HepG2 (cell line): ENCODE results near the gene OS9. TPM values are rescaled to one million over a fixed set of nuclear protein-coding genes. Genes with fewer than 3 reads are reported as not detected.
A peak's percentile ranks its signal among the peaks of the same experiment; 100 is the strongest.

Experiments
- ARNT ChIP-seq: fragments of 450-650 bp; IDR thresholded peaks from 2 replicates; pipeline ENCODE4 v1.6.1; 2017
- ATRX ChIP-seq: sonication (generic); formaldehyde crosslinking; IDR thresholded peaks from 2 replicates; pipeline ENCODE4 v1.4.0; 2020; ENCODE audit warnings: missing genetic modification reagents, borderline replicate concordance
- GATAD2A ChIP-seq: IDR thresholded peaks from 2 replicates; pipeline ENCODE4 v1.6.1; 2016
- HNRNPLL ChIP-seq: fragments of 200-400 bp; formaldehyde crosslinking; IDR thresholded peaks from 2 replicates; pipeline ENCODE4 v1.6.1; 2017; ENCODE audit warnings: mild to moderate bottlenecking, low read depth, low read length; ENCODE audit not compliant: poor library complexity, severe bottlenecking
- ISL2 ChIP-seq: sonication (generic); formaldehyde crosslinking; IDR thresholded peaks from 2 replicates; pipeline ENCODE4 v1.5.0; 2020; ENCODE audit warnings: missing genetic modification reagents
- NFATC3 ChIP-seq: sonication (generic); formaldehyde crosslinking; IDR thresholded peaks from 2 replicates; pipeline ENCODE4 v1.5.1; 2020; ENCODE audit warnings: mild to moderate bottlenecking, missing genetic modification reagents
- NFE2L1 ChIP-seq: sonication (generic); formaldehyde crosslinking; IDR thresholded peaks from 2 replicates; pipeline ENCODE4 v1.4.0; 2020; ENCODE audit warnings: missing genetic modification reagents, mild to moderate bottlenecking, borderline replicate concordance
- PHB2 ChIP-seq: fragments of 450-650 bp; IDR thresholded peaks from 2 replicates; pipeline ENCODE4 v1.6.1; 2018; ENCODE audit not compliant: partially characterized antibody
- PHF21A ChIP-seq: sonication (generic); formaldehyde crosslinking; IDR thresholded peaks from 2 replicates; pipeline ENCODE4 v1.5.0; 2020; ENCODE audit warnings: mild to moderate bottlenecking, missing genetic modification reagents
- PRPF4 ChIP-seq: fragments of 200-400 bp; formaldehyde crosslinking; IDR thresholded peaks from 2 replicates; pipeline ENCODE4 v1.6.1; 2016; ENCODE audit warnings: low read length, low read depth; ENCODE audit not compliant: poor library complexity, severe bottlenecking
- SIN3B ChIP-seq: fragments of 150-350 bp; IDR thresholded peaks from 2 replicates; pipeline ENCODE4 v1.6.1; 2014; ENCODE audit warnings: low read length
- TRIM24 ChIP-seq: sonication (generic); formaldehyde crosslinking; IDR thresholded peaks from 2 replicates; pipeline ENCODE4 v1.8.0; 2022; ENCODE audit warnings: mild to moderate bottlenecking, missing genetic modification reagents
- ZMYM3 ChIP-seq: sonication (generic); formaldehyde crosslinking; IDR thresholded peaks from 2 replicates; pipeline ENCODE4 v1.5.1; 2020; ENCODE audit warnings: mild to moderate bottlenecking, missing genetic modification reagents
- ZNF143 ChIP-seq: sonication (generic); formaldehyde crosslinking; IDR thresholded peaks from 2 replicates; pipeline ENCODE4 v1.4.0; 2020; ENCODE audit warnings: missing genetic modification reagents
- ZNF24 ChIP-seq: fragments of 450-650 bp; IDR thresholded peaks from 2 replicates; pipeline ENCODE4 v1.6.1; 2017; ENCODE audit warnings: antibody characterized with exemption, mild to moderate bottlenecking
- ZNF253 ChIP-seq: sonication (generic); formaldehyde crosslinking; IDR thresholded peaks from 2 replicates; pipeline ENCODE4 v1.8.0; 2022; ENCODE audit warnings: mild to moderate bottlenecking, missing genetic modification reagents, borderline replicate concordance
- polyA plus RNA-seq, 8 experiments: library from polyadenylated mRNA; depleted of rRNA in 3 of 8; stranded (reverse) in 7 of 8; unstranded in 1 of 8; fragments of >200 nt; fragmentation: Illumina TruSeq in 4 of 8; extraction: Trizol in 4 of 8; gene quantifications; 2 replicates each; pipeline versions ENCODE4 v1.2.1 to v1.2.3, GENCODE V29; 2011 to 2016; ENCODE audit warnings: low read depth in 4 of 8, missing spikeins in 1 of 8, mixed read lengths in 1 of 8; ENCODE audit not compliant: insufficient read depth in 1 of 8
- total RNA-seq, 5 experiments: library from RNA; depleted of rRNA; stranded (reverse); fragments of >200 nt; fragmentation: Illumina TruSeq; extraction: Trizol; gene quantifications; 2 replicates each; pipeline ENCODE4 v1.2.3, GENCODE V29; 2016; ENCODE audit warnings: low read depth in 1 of 5
- TF ChIP-seq, protein P1 (sequence below): sonication (generic); formaldehyde crosslinking; conservative IDR thresholded peaks from 2 replicates; pipeline ENCODE4 v1.8.0; 2022; ENCODE audit warnings: low read depth, missing genetic modification reagents
- TF ChIP-seq, protein P2 (sequence below): sonication (generic); formaldehyde crosslinking; IDR thresholded peaks from 2 replicates; pipeline ENCODE4 v1.9.0; 2021; ENCODE audit warnings: missing genetic modification reagents, mild to moderate bottlenecking, borderline replicate concordance
- TF ChIP-seq, protein P3 (sequence below): IDR thresholded peaks from 2 replicates; pipeline ENCODE4 v1.6.1; 2016; ENCODE audit warnings: low read depth
- TF ChIP-seq, protein P4 (sequence below): IDR thresholded peaks from 2 replicates; pipeline ENCODE4 v1.6.1; 2012; ENCODE audit warnings: low read depth, low read length, improper control_type of control experiment
- TF ChIP-seq, protein P5 (sequence below): sonication (generic); formaldehyde crosslinking; conservative IDR thresholded peaks from 2 replicates; pipeline ENCODE4 v1.8.0; 2022; ENCODE audit warnings: missing genetic modification reagents

OS9 gene
- total and polyA plus RNA-seq, 2 of the 13 experiments (the other 11 are each of a cell fraction or from before 2014, with no cell fraction given): 156 to 206 TPM

DNA sequence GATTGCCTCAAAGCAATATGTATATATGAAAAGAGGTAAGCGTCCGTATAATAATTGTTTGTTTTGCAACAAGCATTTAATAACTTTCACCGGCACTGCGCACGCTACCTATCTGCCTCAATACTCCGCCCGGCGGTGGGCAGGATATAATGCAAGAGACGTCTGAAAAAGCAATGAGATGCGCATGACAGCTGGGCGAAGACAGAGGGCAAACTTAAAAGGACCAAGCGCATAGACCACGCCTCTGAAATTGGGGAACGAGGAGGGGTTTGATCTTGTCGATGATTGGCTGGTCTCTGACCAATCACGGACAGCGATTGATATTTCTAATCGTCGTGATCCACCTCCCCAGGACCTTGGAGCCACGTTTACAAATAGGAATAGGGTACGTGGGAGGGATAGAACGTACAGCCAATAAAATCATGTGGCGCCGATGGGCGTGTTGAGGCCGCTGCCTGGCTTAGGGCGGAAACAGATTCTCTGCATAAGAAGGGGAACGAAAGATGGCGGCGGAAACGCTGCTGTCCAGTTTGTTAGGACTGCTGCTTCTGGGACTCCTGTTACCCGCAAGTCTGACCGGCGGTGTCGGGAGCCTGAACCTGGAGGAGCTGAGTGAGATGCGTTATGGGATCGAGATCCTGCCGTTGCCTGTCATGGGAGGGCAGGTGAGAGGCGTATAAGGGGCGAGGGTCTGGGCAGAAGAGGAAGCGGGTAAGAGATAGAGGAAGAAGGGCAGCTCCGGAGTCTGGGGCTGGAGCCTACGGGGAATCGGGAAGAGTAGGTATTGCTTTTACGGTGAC, at the start of gene OS9 (continued):
- TF ChIP-seq, protein P1, sequence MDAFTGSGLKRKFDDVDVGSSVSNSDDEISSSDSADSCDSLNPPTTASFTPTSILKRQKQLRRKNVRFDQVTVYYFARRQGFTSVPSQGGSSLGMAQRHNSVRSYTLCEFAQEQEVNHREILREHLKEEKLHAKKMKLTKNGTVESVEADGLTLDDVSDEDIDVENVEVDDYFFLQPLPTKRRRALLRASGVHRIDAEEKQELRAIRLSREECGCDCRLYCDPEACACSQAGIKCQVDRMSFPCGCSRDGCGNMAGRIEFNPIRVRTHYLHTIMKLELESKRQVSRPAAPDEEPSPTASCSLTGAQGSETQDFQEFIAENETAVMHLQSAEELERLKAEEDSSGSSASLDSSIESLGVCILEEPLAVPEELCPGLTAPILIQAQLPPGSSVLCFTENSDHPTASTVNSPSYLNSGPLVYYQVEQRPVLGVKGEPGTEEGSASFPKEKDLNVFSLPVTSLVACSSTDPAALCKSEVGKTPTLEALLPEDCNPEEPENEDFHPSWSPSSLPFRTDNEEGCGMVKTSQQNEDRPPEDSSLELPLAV (CRISPR knock-in tag): no peak
- TF ChIP-seq ZNF253 (no peak), ZMYM3 (CRISPR knock-in tag) (no peak), SIN3B (peak; percentile 88), GATAD2A (CRISPR knock-in tag) (no peak; the same call in 1 of the 2 replicates), NFATC3 (0 out of 2 replicates have a peak, but pooled peaks have one; percentile 17), NFE2L1 (CRISPR knock-in tag) (no peak), ARNT (no peak), ATRX (CRISPR knock-in tag) (no peak), ISL2 (no peak), PHB2 (no peak), TRIM24 (CRISPR knock-in tag) (no peak), PRPF4 (no peak), ZNF24 (no peak), HNRNPLL (no peak), PHF21A (CRISPR knock-in tag) (peak; percentile 71), ZNF143 (no peak)
- TF ChIP-seq, protein P2, sequence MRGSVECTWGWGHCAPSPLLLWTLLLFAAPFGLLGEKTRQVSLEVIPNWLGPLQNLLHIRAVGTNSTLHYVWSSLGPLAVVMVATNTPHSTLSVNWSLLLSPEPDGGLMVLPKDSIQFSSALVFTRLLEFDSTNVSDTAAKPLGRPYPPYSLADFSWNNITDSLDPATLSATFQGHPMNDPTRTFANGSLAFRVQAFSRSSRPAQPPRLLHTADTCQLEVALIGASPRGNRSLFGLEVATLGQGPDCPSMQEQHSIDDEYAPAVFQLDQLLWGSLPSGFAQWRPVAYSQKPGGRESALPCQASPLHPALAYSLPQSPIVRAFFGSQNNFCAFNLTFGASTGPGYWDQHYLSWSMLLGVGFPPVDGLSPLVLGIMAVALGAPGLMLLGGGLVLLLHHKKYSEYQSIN (CRISPR knock-in tag): no peak
- TF ChIP-seq, protein P3, sequence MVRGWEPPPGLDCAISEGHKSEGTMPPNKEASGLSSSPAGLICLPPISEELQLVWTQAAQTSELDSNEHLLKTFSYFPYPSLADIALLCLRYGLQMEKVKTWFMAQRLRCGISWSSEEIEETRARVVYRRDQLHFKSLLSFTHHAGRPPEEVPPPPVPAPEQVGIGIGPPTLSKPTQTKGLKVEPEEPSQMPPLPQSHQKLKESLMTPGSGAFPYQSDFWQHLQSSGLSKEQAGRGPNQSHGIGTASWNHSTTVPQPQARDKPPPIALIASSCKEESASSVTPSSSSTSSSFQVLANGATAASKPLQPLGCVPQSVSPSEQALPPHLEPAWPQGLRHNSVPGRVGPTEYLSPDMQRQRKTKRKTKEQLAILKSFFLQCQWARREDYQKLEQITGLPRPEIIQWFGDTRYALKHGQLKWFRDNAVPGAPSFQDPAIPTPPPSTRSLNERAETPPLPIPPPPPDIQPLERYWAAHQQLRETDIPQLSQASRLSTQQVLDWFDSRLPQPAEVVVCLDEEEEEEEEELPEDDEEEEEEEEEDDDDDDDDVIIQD (CRISPR knock-in tag): no peak; the same call in none of the 2 replicates
- TF ChIP-seq, protein P4, sequence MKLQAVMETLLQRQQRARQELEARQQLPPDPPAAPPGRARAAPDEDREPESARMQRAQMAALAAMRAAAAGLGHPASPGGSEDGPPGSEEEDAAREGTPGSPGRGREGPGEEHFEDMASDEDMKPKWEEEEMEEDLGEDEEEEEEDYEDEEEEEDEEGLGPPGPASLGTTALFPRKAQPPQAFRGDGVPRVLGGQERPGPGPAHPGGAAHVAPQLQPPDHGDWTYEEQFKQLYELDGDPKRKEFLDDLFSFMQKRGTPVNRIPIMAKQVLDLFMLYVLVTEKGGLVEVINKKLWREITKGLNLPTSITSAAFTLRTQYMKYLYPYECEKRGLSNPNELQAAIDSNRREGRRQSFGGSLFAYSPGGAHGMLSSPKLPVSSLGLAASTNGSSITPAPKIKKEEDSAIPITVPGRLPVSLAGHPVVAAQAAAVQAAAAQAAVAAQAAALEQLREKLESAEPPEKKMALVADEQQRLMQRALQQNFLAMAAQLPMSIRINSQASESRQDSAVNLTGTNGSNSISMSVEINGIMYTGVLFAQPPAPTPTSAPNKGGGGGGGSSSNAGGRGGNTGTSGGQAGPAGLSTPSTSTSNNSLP: peak; percentile 91
- TF ChIP-seq, protein P5, sequence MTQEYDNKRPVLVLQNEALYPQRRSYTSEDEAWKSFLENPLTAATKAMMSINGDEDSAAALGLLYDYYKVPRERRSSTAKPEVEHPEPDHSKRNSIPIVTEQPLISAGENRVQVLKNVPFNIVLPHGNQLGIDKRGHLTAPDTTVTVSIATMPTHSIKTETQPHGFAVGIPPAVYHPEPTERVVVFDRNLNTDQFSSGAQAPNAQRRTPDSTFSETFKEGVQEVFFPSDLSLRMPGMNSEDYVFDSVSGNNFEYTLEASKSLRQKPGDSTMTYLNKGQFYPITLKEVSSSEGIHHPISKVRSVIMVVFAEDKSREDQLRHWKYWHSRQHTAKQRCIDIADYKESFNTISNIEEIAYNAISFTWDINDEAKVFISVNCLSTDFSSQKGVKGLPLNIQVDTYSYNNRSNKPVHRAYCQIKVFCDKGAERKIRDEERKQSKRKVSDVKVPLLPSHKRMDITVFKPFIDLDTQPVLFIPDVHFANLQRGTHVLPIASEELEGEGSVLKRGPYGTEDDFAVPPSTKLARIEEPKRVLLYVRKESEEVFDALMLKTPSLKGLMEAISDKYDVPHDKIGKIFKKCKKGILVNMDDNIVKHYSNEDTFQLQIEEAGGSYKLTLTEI (CRISPR knock-in tag): no peak
